ENCODE results near the gene MTHFSD. TPM values are rescaled to one million over a fixed set of nuclear protein-coding genes. Genes with fewer than 3 reads are reported as not detected.

The MTHFSD gene
- total RNA-seq, 1 donor from 2014 or later, result 14.1 TPM

DNA sequence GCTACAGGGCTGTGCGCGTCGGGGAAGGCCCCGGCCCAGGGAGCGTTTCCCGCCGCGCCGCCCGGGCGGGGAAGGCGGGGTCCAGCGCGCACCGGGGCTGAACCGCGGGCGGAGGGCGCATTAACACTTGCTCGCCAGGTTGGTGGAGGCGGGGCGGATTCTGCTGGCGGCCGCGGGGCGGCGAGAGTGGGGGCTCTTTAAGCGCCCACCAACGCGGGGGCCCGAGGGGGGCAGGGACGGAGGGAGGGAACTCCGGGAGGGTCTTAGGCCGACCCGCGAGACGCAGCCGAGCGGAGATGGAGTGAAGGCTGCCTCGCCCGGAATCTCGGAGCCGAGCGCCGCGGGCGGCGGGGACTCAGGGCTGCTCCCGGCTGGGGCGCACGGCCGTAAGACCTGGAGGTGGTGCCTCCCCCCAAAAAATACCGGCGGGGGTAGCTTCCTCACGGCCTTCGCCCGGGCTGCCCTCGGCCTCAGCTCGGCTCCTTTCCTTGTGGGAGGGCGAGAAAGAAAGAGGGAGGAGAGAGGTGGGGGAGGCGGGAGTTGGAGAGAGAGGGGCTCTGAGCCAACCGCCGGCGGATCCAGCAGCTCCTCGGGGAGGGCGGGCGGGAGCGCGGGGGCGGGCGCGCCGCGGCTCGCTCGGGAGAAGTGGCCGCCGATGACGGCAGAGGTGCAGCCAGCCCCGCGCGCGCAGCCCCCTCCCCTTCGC is 45.1 kb downstream of the MTHFSD start:
- Mint-ChIP-seq H3K27ac (ENCODE audit: unreplicated experiment) (no peak overlapping the region), H3K27me3 (ENCODE audit: unreplicated experiment) (peaks cover 65% of the 10 kb centered on the region), H3K4me1 (ENCODE audit: unreplicated experiment) (peaks cover 30% of the 10 kb centered on the region), H3K9me3 (ENCODE audit: unreplicated experiment) (no peaks in the 10 kb centered on the region), H3K4me3 (ENCODE audit: unreplicated experiment) (peak overlapping the region; percentile 70), H3K36me3 (ENCODE audit: unreplicated experiment) (peaks cover 3% of the 10 kb centered on the region)
- DNase-seq (ENCODE audit: extremely low spot score, unreplicated experiment), result no peak
- TF ChIP-seq, protein P1, sequence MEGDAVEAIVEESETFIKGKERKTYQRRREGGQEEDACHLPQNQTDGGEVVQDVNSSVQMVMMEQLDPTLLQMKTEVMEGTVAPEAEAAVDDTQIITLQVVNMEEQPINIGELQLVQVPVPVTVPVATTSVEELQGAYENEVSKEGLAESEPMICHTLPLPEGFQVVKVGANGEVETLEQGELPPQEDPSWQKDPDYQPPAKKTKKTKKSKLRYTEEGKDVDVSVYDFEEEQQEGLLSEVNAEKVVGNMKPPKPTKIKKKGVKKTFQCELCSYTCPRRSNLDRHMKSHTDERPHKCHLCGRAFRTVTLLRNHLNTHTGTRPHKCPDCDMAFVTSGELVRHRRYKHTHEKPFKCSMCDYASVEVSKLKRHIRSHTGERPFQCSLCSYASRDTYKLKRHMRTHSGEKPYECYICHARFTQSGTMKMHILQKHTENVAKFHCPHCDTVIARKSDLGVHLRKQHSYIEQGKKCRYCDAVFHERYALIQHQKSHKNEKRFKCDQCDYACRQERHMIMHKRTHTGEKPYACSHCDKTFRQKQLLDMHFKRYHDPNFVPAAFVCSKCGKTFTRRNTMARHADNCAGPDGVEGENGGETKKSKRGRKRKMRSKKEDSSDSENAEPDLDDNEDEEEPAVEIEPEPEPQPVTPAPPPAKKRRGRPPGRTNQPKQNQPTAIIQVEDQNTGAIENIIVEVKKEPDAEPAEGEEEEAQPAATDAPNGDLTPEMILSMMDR (IDR thresholded peaks at IDR 0.05), result no peak

DNA sequence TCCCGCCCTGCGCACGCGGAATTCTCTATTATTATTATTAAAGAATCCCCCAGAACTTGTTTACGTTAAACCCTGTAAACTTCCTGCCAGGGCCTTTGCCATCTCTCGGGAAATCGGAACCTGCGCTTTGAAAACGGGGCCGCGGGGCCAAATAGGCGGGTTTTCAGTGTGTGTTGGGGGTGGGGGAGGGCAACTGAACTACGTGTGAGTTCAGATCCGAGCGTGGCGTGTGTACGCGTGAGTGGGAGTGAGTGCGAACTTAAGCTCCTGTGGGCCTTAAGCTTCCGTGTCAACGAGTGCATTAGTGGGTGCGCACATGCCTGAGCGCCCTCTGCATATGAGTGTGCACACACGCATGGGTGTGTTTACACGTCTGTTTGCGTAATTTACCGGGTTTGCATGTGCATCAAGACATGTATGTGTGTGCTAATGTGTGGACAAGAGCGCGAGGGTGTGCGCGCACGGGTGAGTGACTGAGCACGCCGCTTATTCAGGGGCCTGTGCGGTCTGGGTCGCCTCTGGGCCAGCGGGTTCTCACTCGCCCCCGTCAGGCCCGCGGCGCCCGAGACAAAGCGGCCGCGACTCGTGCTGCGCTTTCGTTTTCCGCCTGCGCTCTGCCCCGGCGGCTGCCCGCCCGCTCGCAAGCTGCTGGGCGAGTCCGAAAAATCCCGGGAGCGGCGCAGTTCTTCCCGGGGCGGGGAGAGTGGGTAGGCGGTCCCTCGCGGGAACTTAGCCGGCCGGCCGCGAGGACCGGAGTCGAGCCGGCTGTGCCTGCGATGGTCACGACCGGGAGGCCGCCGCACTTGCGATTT is 45.9 kb downstream of the MTHFSD start:
- H3K9me3 Mint-ChIP-seq (ENCODE audit: unreplicated experiment), result no peaks in the 10 kb centered on the region
- H3K36me3 Mint-ChIP-seq (ENCODE audit: unreplicated experiment), result peaks cover 3% of the 10 kb centered on the region
- TF ChIP-seq, protein P1 (IDR thresholded peaks at IDR 0.05), result no peak
- peaks cover 30% of the 10 kb centered on the region for H3K4me1 Mint-ChIP-seq (ENCODE audit: unreplicated experiment)
- H3K27ac Mint-ChIP-seq (ENCODE audit: unreplicated experiment), result no peak overlapping the region
- peaks cover 65% of the 10 kb centered on the region for H3K27me3 Mint-ChIP-seq (ENCODE audit: unreplicated experiment)
- peak overlapping the region; percentile 70 for H3K4me3 Mint-ChIP-seq (ENCODE audit: unreplicated experiment)
- DNase-seq (ENCODE audit: extremely low spot score, unreplicated experiment), result no peak

DNA sequence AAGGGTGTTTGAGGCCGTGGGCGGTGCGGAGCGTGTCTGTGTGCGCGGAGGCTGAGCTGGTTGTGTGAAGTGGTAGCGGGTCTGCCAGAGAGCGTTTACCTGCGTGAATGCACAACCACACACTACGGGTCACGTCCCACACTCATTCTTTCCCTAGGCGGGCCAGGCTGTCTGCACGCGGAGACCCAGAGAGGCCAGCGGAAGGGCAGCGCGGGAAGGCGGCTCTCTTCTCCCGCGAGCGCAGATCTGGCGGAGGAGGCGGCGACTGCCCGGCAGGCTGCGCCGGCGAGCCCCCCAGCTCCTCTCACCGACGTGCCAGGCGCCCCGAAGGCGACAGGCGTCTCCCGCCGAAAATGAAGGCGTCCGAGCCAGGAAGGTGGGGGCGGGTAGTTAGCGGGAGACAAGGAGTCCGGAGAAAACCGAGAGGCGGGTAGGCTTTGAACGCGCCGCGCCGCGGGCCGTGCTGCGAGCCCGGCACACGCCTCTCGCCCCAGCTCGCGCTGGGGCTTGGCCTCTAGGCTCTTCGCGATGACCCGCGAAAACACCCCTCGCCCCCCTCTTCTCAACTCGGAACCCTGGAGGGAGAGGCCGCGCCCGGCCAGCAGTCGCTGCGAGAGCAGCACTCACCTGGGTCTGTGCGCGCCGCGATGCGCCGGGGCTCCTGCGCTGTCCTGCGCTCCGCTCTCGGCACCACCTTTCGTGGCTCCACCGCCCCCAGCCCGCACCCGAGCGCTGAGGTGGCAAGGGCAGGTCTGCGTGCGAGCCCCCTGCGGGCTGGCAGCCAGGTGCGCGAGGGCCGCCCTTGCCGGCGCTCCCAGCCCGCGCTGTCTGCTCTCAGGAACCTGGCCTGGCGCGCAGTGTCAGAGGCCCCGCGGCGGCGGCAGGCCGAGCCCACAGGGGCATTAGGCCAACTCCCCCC is 46.7 kb downstream of the MTHFSD start:
- Mint-ChIP-seq H3K4me1 (ENCODE audit: unreplicated experiment) (peaks cover 27% of the 10 kb centered on the region), H3K4me3 (ENCODE audit: unreplicated experiment) (peak overlapping the region; percentile 42), H3K9me3 (ENCODE audit: unreplicated experiment) (no peaks in the 10 kb centered on the region), H3K27ac (ENCODE audit: unreplicated experiment) (no peak overlapping the region), H3K27me3 (ENCODE audit: unreplicated experiment) (peaks cover 67% of the 10 kb centered on the region), H3K36me3 (ENCODE audit: unreplicated experiment) (no peaks in the 10 kb centered on the region)
- TF ChIP-seq, protein P1 (IDR thresholded peaks at IDR 0.05), result no peak
- DNase-seq (ENCODE audit: extremely low spot score, unreplicated experiment), result no peak

DNA sequence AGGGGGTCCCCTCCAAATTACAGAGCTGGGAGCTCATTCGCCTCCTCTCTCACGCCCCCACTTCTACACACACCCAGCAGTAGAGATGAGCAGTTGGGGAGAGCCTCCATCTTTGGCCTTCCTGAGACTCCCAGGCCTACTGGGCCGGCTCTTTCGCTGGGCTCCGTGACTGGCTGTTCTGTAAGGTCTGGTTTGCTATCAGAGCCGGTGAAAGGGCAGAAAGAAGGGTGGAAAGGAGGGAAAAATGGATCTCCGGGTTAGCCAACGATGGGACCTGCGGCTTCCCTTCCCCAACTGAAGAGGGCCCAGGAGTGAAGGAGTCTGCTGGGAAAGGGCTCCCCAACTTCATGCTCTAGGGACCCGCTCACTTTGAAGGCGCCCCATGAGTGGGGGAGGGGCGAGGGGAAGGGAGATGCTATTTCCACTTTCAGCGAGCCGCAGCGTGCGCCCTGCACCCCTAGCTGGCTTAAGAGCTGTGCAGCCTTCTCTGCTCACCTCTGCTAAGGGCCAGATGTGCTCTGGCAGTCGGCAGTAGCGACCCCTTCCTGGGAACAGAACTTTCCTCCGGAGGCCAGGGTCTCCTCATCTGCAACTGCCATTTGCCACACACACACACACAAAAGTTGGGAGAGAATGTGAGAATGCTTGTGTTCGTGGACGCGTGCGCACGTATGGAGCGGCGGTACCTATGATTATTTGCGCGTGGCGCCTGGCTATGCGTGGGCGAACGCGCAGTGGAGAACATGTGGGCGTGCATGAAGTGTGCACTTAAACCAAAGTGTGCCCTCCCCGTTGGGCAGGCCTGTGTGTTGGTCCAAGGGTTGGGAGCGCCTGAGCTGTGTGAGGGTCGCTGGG is 47.6 kb downstream of the MTHFSD start:
- H3K9me3 Mint-ChIP-seq (ENCODE audit: unreplicated experiment), result no peaks in the 10 kb centered on the region
- peak overlapping the region; percentile 42 for H3K4me3 Mint-ChIP-seq (ENCODE audit: unreplicated experiment)
- peaks cover 27% of the 10 kb centered on the region for H3K4me1 Mint-ChIP-seq (ENCODE audit: unreplicated experiment)
- H3K36me3 Mint-ChIP-seq (ENCODE audit: unreplicated experiment), result no peaks in the 10 kb centered on the region
- DNase-seq (ENCODE audit: extremely low spot score, unreplicated experiment), result no peak
- H3K27ac Mint-ChIP-seq (ENCODE audit: unreplicated experiment), result no peak overlapping the region
- H3K27me3 Mint-ChIP-seq (ENCODE audit: unreplicated experiment), result peaks cover 69% of the 10 kb centered on the region
- TF ChIP-seq, protein P1 (IDR thresholded peaks at IDR 0.05), result no peak
